ENCODE data around the gene HTR5A. TPM values are rescaled to one million over a fixed set of nuclear protein-coding genes. Genes with fewer than 3 reads are reported as not detected.

Gene HTR5A
- total RNA-seq, 2 donors from 2014 or later = not detected

GRCh38 chr7:155038335-155038734 lies 31.8 kb upstream of the HTR5A start:
- Histone ChIP-seq H3K9ac (ENCODE audit: low read depth in 2 of 2, low read length in 2 of 2) (no peak overlapping the region), H3K4me1 (no peaks in the 10 kb centered on the region), H3K36me3 (no peaks in the 10 kb centered on the region), H3K27me3 (no peaks in the 10 kb centered on the region), H3K9me3 (no peaks in the 10 kb centered on the region), H3K4me3 (no peak overlapping the region), H3K27ac (no peak overlapping the region)
- TF ChIP-seq, protein P1, sequence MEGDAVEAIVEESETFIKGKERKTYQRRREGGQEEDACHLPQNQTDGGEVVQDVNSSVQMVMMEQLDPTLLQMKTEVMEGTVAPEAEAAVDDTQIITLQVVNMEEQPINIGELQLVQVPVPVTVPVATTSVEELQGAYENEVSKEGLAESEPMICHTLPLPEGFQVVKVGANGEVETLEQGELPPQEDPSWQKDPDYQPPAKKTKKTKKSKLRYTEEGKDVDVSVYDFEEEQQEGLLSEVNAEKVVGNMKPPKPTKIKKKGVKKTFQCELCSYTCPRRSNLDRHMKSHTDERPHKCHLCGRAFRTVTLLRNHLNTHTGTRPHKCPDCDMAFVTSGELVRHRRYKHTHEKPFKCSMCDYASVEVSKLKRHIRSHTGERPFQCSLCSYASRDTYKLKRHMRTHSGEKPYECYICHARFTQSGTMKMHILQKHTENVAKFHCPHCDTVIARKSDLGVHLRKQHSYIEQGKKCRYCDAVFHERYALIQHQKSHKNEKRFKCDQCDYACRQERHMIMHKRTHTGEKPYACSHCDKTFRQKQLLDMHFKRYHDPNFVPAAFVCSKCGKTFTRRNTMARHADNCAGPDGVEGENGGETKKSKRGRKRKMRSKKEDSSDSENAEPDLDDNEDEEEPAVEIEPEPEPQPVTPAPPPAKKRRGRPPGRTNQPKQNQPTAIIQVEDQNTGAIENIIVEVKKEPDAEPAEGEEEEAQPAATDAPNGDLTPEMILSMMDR (IDR thresholded peaks at IDR 0.05) = no peak
- DNase-seq = no peak
- intact Hi-C loops (cut with DNase I) = no loop called here

GRCh38 chr7:155043756-155044155 lies 26.4 kb upstream of the HTR5A start:
- Histone ChIP-seq H3K36me3 (no peaks in the 10 kb centered on the region), H3K4me1 (no peaks in the 10 kb centered on the region), H3K9me3 (no peaks in the 10 kb centered on the region), H3K27ac (no peak overlapping the region), H3K9ac (ENCODE audit: low read depth in 2 of 2, low read length in 2 of 2) (no peak overlapping the region), H3K4me3 (no peak overlapping the region), H3K27me3 (no peaks in the 10 kb centered on the region)
- no peak for DNase-seq
- TF ChIP-seq, protein P1 (IDR thresholded peaks at IDR 0.05) = no peak
- intact Hi-C loops (cut with DNase I) = no loop called here

GRCh38 chr7:155048006-155048405 lies 22.1 kb upstream of the HTR5A start:
- Histone ChIP-seq H3K9ac (ENCODE audit: low read depth in 2 of 2, low read length in 2 of 2) (no peak overlapping the region), H3K27me3 (no peaks in the 10 kb centered on the region), H3K9me3 (no peaks in the 10 kb centered on the region), H3K27ac (no peak overlapping the region), H3K4me1 (no peaks in the 10 kb centered on the region), H3K36me3 (no peaks in the 10 kb centered on the region), H3K4me3 (no peak overlapping the region)
- TF ChIP-seq, protein P1 (IDR thresholded peaks at IDR 0.05) = no peak
- intact Hi-C loops (cut with DNase I) = no loop called here
- no peak for DNase-seq

DNA sequence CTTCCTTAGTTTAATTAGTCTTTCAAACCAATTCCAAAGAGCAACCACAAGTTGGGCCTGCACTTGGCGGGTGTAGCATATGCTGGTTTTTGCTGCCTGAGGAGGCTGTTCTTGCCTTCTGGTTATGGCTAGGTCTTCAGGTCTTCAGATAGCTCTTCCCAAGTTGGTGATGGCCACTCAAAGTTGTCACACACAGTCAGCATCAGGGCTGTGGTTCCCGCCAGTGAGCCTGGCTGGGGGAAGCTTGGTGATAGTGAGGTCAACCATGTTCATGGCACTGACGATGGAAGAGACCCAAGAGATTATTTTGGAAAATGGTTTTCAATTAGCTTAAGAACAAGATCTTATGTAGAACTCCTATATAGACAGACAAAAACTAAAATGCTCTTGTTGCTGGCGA lies 18.8 kb upstream of the HTR5A start:
- Histone ChIP-seq H3K27ac (no peak overlapping the region), H3K9ac (ENCODE audit: low read depth in 2 of 2, low read length in 2 of 2) (no peak overlapping the region), H3K4me3 (no peak overlapping the region), H3K9me3 (no peaks in the 10 kb centered on the region), H3K36me3 (no peaks in the 10 kb centered on the region), H3K27me3 (no peaks in the 10 kb centered on the region), H3K4me1 (no peaks in the 10 kb centered on the region)
- TF ChIP-seq, protein P1 (IDR thresholded peaks at IDR 0.05) = no peak
- intact Hi-C loops (cut with DNase I) = no loop called here
- no peak for DNase-seq

DNA sequence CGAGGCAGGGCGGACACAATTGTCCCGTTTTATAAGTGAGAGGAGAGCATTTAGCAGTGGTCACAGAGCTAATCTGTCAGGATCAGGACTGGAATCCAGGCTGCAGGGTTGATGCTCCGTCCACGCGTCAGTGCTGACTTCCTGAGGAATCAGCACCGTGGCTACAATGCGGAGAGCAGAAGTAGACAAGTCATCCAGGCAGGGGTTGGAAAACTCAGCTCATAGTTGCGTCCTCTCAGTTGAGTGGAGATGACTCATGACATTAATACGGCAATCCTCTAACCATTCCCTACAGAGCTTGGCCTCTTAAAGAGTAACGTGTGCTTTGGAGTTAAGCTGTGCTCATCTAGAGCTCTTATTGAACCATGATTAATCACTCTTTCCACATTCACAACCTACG lies 17.1 kb upstream of the HTR5A start:
- intact Hi-C loops (cut with DNase I) = no loop called here
- H3K9me3 ChIP-seq = no peaks in the 10 kb centered on the region
- H3K27ac ChIP-seq = no peak overlapping the region
- H3K4me1 ChIP-seq = no peaks in the 10 kb centered on the region
- no peak for DNase-seq
- no peaks in the 10 kb centered on the region for H3K36me3 ChIP-seq
- no peaks in the 10 kb centered on the region for H3K27me3 ChIP-seq
- no peak overlapping the region for H3K4me3 ChIP-seq
- H3K9ac ChIP-seq (ENCODE audit: low read depth in 2 of 2, low read length in 2 of 2) = no peak overlapping the region
- TF ChIP-seq, protein P1 (IDR thresholded peaks at IDR 0.05) = no peak

DNA sequence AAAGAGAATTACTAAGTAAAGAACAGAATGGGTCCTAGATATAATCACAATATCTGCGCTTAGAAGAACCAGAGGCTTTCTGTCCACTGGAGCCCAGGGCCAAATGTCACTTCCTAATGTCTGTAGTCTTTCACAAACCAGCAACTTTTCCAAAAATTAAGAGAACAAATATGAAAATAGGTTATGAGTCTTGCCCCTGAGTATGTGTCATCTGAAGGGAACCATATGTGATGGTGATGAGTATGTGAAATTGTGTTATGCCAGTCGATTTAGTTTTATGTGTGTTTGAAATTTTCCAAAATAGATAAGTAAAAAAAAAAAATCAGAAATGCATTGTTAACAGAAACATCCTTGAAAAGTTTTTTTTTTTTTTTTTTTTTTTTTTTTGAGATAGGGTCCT lies 15.4 kb upstream of the HTR5A start:
- H3K36me3 ChIP-seq = no peaks in the 10 kb centered on the region
- H3K27ac ChIP-seq = no peak overlapping the region
- H3K4me1 ChIP-seq = no peaks in the 10 kb centered on the region
- no peaks in the 10 kb centered on the region for H3K9me3 ChIP-seq
- H3K4me3 ChIP-seq = no peak overlapping the region
- intact Hi-C loops (cut with DNase I) = no loop called here
- no peak for DNase-seq
- no peak overlapping the region for H3K9ac ChIP-seq (ENCODE audit: low read depth in 2 of 2, low read length in 2 of 2)
- H3K27me3 ChIP-seq = no peaks in the 10 kb centered on the region
- TF ChIP-seq, protein P1 (IDR thresholded peaks at IDR 0.05) = no peak

Measured in colonic mucosa (tissue), 4 donors.